HG03139 (cell line): Measurements from ENCODE around the gene GFI1B.
"Not testable (repeated sequence)": the region's sequence is repeated elsewhere in the genome, so short reads cannot be mapped to it uniquely, and the experiment has no call there.

Source experiments
- ATAC-seq: cut with Tn5 transposase; IDR thresholded peaks from one replicate; pipeline ENCODE4 v1.9.1; 2021; ENCODE audit not compliant: unreplicated experiment

GFI1B gene

DNA sequence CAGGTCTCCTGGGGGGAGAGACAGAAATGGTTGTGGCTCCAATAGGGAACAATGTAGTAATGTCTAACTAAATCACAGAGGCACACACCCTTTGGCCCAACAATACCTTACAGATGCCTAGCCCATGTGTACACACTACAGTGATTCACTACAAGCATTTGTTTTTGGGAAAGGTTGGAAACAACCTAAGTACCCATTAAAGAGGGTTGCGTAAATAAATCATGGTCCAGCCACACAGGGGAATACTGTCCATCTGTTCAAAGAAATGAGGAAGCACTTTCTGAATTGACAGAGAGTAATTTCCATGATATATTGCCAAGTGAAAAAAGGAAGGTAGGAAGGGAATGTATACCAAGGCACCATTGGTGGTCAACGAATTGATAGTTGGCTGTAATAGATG lies 30.3 kb downstream of the GFI1B start:
- no peak for ATAC-seq

DNA sequence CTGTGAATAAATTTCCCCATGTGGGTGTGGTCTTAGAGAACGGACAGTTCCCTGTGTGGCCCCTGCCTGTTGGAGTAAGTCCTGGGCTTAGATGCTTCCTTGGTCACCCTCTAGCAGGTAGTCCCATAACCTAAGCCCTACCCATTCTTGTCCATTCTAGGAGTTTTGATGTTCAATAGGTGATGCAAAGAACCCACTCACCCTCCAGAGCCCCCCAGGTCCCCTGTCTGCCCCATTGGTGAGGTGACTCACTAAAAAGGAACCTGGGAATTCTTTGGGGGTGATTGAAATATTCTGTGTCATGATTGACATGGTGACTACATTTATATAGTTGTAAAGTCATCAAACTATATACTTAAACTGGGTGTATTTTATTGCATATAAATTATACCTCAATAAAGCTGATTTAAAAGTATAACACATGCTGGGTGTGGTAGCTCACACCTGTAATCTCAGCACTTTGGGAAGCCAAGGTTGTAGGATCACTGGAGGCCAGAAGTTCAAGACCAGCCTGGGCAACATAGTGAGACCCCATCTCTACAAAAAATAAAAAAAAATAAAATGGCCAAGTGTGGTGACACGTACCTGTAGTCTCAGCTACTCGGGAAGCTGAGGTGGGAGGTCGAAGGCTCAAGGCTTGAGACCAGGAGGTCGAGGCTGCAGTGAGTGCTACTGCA lies 31.6 kb downstream of the GFI1B start:
- no peak for ATAC-seq

DNA sequence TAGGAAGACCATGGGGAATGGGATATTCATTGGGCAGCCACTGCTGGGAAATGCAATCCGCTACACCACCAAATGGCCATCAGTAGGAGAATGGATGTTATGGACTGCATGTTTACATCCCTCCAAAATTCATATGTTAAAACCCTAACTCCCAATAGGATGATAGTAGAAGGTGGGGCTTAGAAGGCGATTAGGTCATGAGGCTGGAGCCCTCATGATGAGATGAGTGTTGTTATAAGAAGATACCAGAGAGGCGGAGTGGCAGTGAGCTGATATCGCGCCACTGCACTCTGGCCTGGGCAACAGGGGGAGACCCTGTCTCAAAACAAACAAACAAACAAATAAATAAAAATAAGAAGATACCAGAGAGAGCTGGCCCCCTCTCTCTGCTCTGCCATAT lies 36.2 kb downstream of the GFI1B start:
- no peak for ATAC-seq

DNA sequence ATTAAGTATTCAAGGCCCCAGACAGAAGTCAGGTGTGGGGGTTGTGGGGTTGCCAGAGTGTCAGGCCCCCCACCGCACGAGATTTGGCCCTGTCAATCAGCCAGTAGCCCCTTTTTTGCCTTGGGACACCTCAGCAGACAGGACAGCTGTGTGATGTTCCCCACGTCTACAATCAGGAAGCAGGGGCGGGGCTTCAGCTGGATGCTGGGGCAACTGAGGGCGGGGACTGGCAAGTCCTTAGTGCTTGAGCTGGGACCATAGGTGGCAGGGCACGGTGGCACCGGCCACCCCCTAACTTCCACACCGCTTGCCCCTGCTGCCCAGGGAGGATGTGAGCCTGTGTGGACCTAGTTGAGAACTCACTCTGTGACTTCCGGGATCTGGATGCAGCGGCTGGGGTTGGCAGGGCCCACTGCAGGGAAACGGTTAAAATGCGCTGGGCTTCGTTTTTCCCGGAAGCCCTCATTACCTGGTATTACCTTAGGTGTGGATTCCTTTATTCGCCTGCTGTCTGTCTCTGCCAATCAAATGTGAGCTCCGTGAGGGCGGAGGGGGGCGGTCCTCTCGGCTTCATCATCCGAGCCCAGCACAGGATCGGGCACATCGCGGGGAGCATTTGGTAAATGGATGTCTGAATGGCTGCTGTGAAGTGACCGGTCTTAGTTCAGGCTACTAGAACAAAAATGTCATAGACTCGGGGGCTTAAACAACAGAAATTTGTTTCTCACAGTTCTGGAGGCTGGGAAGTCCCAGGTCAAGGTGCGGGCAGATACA lies 44.8 kb downstream of the GFI1B start:
- ATAC-seq = no peak

DNA sequence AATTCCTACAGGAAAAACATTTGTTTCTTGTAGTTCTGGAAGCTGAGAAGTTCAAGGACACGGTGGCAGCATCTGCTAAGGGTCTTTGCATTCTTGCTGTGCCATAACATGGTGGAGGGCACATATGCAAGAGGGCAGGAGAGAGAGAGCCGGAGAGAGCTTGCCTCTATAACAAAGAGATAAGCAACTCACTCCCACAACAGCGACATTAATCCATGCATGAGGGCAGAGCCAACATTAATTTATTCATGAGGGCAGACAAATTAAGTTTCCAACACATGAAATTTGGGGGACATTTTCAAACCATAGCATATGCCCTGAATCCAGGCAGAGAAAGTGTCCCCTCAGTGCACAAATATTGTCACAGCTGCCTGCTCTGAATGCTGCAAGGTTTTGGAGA lies 47.9 kb downstream of the GFI1B start:
- ATAC-seq = no peak

DNA sequence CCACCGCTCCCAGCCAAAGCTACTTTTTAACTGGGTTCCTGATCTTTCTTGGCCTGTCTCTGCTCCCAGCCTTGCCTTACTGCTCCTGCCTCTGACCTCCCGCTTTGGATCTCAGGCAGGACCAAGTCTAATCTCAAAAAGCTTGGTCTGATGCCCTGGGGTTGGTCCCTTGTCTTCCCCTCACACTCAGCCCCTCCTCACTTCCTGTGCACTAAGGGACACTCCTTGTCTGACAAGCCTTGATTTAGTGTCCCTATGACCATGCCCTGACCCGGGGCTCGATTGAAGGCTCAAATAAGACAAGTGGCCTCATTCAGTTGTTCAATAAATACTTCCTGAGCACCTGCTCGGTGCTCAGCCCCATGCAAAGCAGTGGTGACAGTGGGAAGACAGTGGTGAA lies 48.6 kb downstream of the GFI1B start:
- ATAC-seq = no peak

DNA sequence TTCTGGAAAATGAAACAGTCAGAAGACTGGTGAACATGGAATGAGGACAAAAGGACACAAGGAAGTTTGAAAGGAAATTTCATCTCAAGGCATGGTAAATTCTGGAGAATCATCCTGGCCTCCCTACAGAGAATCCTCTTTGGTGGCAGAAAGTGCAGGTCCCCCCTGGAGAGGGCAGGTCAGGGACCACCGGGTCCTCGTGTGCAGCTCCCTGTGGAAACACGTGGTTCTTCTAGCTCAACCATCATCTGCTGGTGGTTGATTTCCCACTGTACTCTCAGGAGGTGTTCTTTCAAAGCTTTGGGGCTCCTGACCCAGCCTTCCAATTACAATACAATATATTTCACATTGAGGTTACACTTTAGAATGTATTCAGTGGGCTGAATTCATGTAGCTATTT lies 49.7 kb downstream of the GFI1B start:
- ATAC-seq = no peak

DNA sequence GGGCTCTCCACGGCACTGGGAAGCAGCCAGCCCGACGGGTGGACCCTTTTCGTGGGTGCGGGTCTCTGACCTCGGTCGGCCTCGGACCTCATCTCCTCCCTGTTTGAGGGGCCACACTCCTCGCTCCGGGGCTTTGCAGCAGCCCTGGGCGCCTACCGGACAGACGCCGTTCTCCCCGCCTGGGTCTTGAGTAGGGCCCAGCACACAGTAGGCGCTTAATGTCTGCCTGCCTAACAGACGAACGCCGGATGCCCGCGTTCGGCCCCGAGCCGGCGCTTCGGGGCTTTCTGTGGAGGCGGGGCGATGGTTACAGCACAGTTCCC lies 51.5 kb downstream of the GFI1B start:
- ATAC-seq = peak; percentile 17

DNA sequence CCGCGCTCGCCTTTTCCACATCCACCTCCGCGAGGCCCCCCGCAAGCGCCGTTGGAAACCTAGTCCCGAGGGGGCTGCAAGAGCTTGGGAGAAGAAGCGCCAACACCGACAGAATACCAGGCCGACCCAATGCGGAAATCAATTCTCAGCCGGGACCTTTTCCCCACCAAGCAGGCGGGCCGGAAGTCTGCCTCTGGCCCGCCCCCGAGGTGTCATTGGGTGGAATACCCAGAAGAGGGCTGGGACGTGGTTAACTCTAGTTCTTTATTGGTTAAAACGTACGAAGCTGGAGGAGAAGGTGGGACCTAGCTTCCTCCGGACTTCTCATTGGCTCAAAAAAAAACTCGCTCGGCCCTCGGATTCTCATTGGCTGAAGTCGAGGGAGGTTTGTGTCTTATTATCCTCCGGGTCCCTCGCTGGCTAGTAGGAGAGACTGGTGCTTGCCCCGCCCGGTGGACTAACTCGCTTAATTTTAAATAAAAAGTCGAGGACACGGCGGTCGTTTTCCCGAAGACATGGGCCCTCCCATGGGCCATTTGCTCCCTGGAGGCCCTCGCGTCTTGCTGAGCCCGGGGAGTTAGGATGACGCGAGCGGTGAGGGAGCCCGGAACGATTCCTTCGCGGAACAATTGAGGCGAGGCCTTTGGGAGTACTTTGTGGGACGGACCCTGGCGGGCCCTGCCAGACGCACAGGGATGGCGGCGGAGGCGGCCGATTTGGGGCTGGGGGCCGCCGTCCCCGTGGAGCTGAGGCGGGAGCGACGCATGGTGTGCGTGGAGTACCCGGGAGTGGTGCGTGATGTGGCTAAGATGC lies 52.0 kb downstream of the GFI1B start, which contains the start of gene GTF3C5:
TSS of gene GTF3C5 (plus strand) at position 681 of the 813 bp plus-strand sequence. CDS start at position 696, 15 bp downstream.
- ATAC-seq = peak; percentile 93

DNA sequence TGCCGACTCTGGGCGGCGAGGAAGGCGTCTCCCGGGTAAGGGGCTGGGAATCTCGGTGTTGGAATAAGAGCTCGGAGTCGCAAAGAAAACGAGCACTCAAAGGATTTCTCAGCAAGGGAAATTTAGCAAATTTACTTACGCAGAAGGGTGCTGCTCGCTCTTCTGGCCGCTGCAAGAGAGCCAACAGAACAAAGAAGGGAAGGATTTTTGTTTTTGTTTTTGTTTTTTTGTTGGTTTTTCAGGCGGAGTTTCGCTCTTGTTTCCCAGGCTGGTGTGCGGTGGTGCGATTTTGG lies 52.6 kb downstream of the GFI1B start:
- ATAC-seq = no peak

DNA sequence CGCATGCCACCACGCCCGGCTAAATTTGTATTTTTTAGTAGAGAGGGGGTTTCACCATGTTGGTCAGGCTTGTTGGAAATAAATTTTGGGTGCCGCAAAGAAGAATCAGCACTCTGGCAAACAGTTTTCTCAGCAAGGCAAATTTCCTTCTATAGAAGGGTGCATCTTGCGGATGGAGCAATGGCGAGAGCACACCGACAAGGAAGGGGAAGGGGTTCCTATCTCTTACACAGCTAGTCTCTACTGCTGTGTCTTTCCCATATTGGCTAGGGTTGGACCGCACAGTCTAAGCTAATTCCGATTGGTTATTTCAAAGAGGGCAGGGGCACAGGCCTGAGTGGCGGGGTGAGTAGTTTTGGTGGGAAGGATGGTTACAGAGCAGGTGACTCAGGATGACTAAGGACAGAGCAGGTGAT lies 53.0 kb downstream of the GFI1B start:
- ATAC-seq = no peak

DNA sequence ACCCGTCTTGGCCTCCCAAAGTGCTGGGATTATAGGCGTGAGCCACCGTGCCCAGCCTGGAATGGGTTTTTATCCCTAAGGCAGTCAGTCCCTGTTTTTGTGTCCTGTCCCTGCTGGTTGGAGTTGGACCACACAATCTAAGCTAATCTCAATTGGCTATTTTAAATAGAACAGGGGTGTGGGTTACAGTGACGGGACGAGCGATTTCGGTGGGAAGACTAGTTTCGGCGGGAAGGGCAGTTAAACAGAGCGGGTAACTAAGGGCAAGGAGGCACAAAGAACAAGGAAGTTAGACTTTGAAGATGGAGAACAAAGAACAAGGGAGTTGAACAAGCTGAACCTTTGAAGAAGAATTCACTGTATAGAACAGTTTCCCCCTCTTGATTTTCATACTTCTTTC lies 53.7 kb downstream of the GFI1B start:
- no peak for ATAC-seq

DNA sequence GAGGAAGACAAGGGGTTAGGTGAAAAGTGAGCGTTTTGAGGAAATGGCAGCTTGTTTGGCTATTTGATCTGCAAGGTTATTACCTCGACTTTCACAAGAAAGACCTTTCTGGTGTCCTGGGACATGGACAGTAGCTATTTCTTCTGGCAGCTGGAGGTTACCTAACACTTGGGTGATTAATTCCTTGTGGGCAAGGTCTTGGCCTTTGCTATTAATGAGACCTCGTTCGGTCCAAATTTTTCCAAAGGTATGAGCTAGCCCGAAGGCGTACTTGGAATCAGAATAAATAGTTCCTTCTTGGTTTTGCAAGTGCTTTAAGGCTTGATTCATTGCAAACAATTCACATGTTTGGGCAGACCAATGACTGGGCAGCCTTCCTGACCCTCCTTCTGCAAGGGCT lies 57.2 kb downstream of the GFI1B start:
- no peak for ATAC-seq

DNA sequence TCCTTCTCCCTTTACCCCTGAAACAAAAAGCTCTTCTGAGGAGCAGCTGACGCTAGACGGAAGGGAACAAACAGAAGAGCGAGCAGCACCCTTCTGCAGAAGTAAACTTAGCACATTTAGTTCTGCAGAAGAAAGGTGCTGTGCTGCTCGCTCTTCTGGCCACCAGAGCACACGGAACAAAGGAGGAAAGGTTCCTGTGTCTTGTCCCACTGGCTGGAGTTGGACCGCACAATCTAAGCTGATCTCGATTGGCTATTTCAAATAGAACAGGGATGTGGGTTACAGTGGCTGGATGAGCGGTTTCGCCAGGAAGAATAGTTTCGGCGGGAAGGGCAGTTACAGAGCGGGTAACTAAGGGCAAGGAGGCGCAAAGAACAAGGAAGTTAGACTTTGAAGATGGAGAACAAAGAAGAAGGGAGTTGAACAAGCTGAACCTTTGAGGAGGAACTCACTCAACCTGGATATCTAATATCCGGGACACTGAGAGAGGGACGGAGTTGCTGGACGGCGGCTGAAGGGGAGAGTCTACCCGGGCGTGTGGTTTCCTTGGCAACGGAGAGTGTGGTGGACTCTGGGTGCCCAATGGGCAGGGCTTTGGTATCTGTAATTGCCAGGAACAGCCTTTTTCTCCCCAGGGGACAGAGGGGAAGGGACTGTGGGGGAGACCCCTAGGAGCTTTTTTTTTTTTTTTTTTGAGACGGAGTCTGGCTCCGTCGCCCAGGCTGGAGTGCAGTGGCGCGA lies 59.5 kb downstream of the GFI1B start:
- no peak for ATAC-seq

DNA sequence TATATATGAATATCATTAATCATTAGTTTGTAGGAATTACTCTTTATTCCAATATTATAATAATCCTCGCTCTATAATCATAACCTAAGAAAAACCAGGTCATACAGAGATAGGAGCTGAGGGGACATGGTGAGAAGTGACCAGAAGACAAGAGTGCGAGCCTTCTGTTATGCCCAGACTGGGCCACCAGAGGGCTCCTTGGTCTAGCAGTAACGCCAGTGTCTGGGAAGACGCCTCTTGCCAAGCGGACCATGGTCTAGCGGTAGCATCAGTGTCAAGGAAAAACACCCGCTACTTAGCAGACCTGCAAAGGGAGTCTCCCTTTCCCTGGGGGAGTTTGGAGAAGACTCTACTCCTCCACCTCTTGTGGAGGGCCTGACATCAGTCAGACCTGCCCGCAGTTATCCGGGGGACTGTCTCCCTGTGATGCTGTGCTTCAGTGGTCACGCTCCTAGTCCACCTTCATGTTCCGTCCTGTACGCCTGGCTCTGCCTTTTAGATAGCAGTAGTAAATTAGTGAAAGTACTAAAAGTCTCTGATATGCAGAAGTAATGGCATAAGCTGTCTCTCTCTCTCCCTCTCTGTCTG lies 62.5 kb downstream of the GFI1B start:
- not testable (repeated sequence) for ATAC-seq
